RWPE2 (cell line): ENCODE measurements around the gene CLEC14A.

ENCODE experiments used
- ATAC-seq: fragments of 200-7000 bp; cut with Tn5 transposase; 3 replicates; pipeline ENCODE4 v1.9.1; 2021; ENCODE audit warnings: low read depth
- DNase-seq: peaks from one replicate; pipeline ENCODE4 v3.0.0-alpha.2; 2020; ENCODE audit warnings: low spot score
- H3K27ac ChIP-seq: fragments of 450-650 bp; 2 replicates; pipeline ENCODE4 v1.5.1; 2017; ENCODE audit warnings: mild to moderate bottlenecking; ENCODE audit not compliant: poor library complexity, severe bottlenecking
- H3K27me3 ChIP-seq: fragments of 250-450 bp; sonication (Bioruptor Pico); 2 replicates; pipeline ENCODE4 v1.5.1; 2021; ENCODE audit warnings: mild to moderate bottlenecking, moderate library complexity; ENCODE audit not compliant: insufficient read depth, poor library complexity, severe bottlenecking
- H3K36me3 ChIP-seq: fragments of 250-450 bp; sonication (Bioruptor Pico); 2 replicates; pipeline ENCODE4 v1.5.1; 2020; ENCODE audit warnings: low read depth, mild to moderate bottlenecking, moderate library complexity
- H3K4me1 ChIP-seq: fragments of 250-450 bp; sonication (Bioruptor Pico); 2 replicates; pipeline ENCODE4 v1.5.1; 2021; ENCODE audit warnings: mild to moderate bottlenecking, moderate library complexity; ENCODE audit not compliant: insufficient read depth, poor library complexity, severe bottlenecking
- H3K4me3 ChIP-seq: fragments of 250-450 bp; sonication (Bioruptor Pico); 2 replicates; pipeline ENCODE4 v1.5.1; 2021; ENCODE audit warnings: mild to moderate bottlenecking, moderate library complexity; ENCODE audit not compliant: severe bottlenecking
- H3K9me3 ChIP-seq: fragments of 250-450 bp; sonication (Bioruptor Pico); 2 replicates; pipeline ENCODE4 v1.5.1; 2021; ENCODE audit warnings: mild to moderate bottlenecking, moderate library complexity; ENCODE audit not compliant: severe bottlenecking
- CTCF ChIP-seq: fragments of 450-650 bp; IDR thresholded peaks from one replicate; pipeline ENCODE4 v1.5.1; 2017; ENCODE audit warnings: mild to moderate bottlenecking, moderate library complexity; ENCODE audit not compliant: poor library complexity, severe bottlenecking

CLEC14A gene

GRCh38 chr14:38257507-38257906, 1.6 kb upstream of the CLEC14A start:
- H3K27ac ChIP-seq: no peak overlapping the region
- H3K36me3 ChIP-seq: no peaks in the 10 kb centered on the region
- DNase-seq (no peak), ATAC-seq (peak; percentile 82)
- H3K4me3 ChIP-seq: no peak overlapping the region
- H3K9me3 ChIP-seq: peaks cover 4% of the 10 kb centered on the region
- peaks cover 18% of the 10 kb centered on the region for H3K27me3 ChIP-seq
- peaks cover 4% of the 10 kb centered on the region for H3K4me1 ChIP-seq
- TF ChIP-seq CTCF: no peak

DNA sequence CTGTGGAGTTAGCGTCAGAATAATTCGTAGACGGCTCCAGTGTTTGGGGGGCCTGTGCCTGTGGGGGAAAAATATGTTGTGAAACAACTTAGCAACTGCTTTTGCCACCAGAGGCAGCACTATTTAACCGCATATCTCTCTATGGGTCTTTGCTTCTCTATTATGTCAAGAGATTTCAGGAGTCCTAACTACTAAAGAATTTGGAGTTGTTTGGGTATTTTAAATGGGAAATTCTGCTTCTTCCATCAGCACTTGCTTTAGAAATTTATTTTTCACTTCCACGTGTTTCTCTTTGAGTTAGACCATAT, 594 bp upstream of the CLEC14A start:
- no peak for DNase-seq
- ATAC-seq: no peak
- TF ChIP-seq CTCF: no peak
- Histone ChIP-seq H3K4me3 (no peak overlapping the region), H3K27me3 (peaks cover 18% of the 10 kb centered on the region), H3K27ac (no peak overlapping the region), H3K36me3 (no peaks in the 10 kb centered on the region), H3K9me3 (no peaks in the 10 kb centered on the region), H3K4me1 (peaks cover 4% of the 10 kb centered on the region)

- DNase-seq (no peak), ATAC-seq (peak; percentile 54)
- H3K9me3 ChIP-seq: no peaks in the 10 kb centered on the region
- H3K27me3 ChIP-seq: peaks cover 18% of the 10 kb centered on the region
- no peaks in the 10 kb centered on the region for H3K36me3 ChIP-seq
- H3K4me3 ChIP-seq: peak overlapping the region; percentile 5
- H3K27ac ChIP-seq: no peak overlapping the region
- H3K4me1 ChIP-seq: peaks cover 4% of the 10 kb centered on the region
- TF ChIP-seq CTCF: no peak
Observed at GRCh38 chr14:38255408-38255672, 553 bp downstream of the CLEC14A start.

DNA sequence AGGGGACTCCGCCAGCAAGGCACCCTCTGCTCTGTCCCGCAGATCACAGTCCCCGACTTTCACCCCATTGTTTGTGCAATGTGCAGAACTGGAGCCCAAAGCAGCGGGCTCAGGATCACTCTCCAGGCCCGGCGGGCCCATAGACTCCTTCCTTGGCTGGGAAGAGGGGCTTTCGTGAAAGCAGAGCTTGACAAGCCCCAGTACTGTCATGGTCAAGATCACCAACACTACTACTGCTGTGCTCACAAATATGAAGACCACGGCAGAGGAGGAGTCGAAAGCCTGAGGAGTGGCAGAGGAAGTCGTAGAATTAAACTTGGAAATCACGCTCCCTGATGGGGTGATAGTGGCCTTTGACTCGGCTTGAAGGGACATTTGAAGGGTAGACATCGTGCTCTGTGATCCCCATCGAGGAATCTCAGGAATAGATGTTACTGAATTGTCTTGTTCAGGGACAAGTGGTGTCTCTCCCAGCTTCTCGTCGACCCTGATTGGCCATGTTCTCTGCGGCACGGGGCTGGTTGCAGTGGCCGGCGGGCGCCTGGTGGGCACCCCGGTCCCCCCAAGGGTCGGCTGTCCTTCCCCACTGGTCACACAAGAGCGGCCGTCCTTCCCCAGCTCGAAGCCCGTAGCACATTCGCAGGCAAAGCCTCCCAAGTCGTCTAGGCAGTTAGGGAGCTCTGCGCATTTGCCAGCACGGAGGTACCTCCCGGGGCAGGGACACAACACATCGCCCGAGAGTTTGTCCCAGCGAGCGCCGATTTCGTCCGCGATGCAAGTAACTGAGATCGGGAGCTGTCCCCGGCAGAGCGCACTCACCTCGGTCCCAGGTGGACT, 1.1 kb downstream of the CLEC14A start:
- Histone ChIP-seq H3K4me1 (peaks cover 4% of the 10 kb centered on the region), H3K36me3 (no peaks in the 10 kb centered on the region), H3K9me3 (no peaks in the 10 kb centered on the region), H3K4me3 (peak overlapping the region; percentile 5), H3K27me3 (peaks cover 18% of the 10 kb centered on the region), H3K27ac (no peak overlapping the region)
- no peak for DNase-seq
- ATAC-seq: no peak; the same call in 2 of the 3 replicates
- TF ChIP-seq CTCF: no peak

DNA sequence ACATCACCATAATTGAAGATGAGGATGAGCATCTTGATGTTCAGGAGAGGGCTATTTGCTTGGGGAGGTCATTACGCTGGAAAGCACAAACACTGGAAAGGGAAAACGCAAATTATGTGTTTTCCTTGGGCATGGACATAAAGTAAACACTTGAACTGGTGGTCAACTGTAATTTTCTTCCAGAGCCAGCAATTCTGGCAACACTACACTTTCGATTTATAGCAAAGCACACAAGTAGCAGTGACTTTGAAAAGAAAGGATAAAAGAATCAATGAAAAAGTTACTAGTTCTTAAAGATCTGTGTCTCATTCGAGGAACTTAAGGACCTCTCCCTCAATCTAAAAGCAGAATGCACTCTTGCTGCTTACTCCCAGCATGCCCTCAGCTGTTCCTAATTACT, 2.2 kb downstream of the CLEC14A start:
- no peak for TF ChIP-seq CTCF
- no peaks in the 10 kb centered on the region for H3K36me3 ChIP-seq
- H3K4me1 ChIP-seq: peaks cover 4% of the 10 kb centered on the region
- no peaks in the 10 kb centered on the region for H3K9me3 ChIP-seq
- H3K27ac ChIP-seq: no peak overlapping the region
- DNase-seq: no peak
- ATAC-seq: no peak
- no peak overlapping the region for H3K4me3 ChIP-seq
- peaks cover 18% of the 10 kb centered on the region for H3K27me3 ChIP-seq
